HUES64 (cell line): Measurements from ENCODE around the gene BLOC1S6.
"Not testable (repeated sequence)": the region's sequence is repeated elsewhere in the genome, so short reads cannot be mapped to it uniquely, and the experiment has no call there.

Experiments used
- H3K27ac ChIP-seq: 2 replicates; pipeline ENCODE4 v1.7.0; 2013; ENCODE audit warnings: low read depth, low read length, inconsistent platforms
- H3K27me3 ChIP-seq: 2 replicates; pipeline ENCODE4 v1.6.1; 2013; ENCODE audit warnings: mild to moderate bottlenecking, low read length; ENCODE audit not compliant: insufficient read depth
- H3K36me3 ChIP-seq: 2 replicates; pipeline ENCODE4 v1.6.1; 2013; ENCODE audit warnings: mild to moderate bottlenecking, low read length; ENCODE audit not compliant: insufficient read depth
- H3K4me1 ChIP-seq: 2 replicates; pipeline ENCODE4 v1.6.1; 2013; ENCODE audit warnings: mild to moderate bottlenecking, low read length, moderate library complexity; ENCODE audit not compliant: insufficient read depth
- H3K4me3 ChIP-seq: 2 replicates; pipeline ENCODE4 v1.5.1; 2013; ENCODE audit warnings: mild to moderate bottlenecking, low read length, moderate library complexity
- H3K9ac ChIP-seq: 2 replicates; pipeline ENCODE4 v1.6.1; 2013; ENCODE audit warnings: mild to moderate bottlenecking, low read depth, low read length
- H3K9me3 ChIP-seq: 2 replicates; pipeline ENCODE4 v1.6.1; 2013; ENCODE audit warnings: low read depth, low read length; ENCODE audit not compliant: insufficient read depth
- WGBS: fragments of 150-250, 120-280 bp; methylation state at CpG from one replicate; pipeline ENCODE4 v1.1.7; 2013; ENCODE audit warnings: missing lambda C conversion rate; 5-methylcytosine and 5-hydroxymethylcytosine counted together

BLOC1S6 gene

GRCh38 chr15:45641999-45642932 is 55.1 kb downstream of the BLOC1S6 start:
- no peak overlapping the region for H3K4me3 ChIP-seq
- H3K9me3 ChIP-seq = no peaks in the 10 kb centered on the region
- no peaks in the 10 kb centered on the region for H3K36me3 ChIP-seq
- 76% methylated on average over 7 of the region's 7 CpGs for WGBS
- no peak overlapping the region for H3K27ac ChIP-seq
- H3K27me3 ChIP-seq = peaks cover 13% of the 10 kb centered on the region
- H3K4me1 ChIP-seq = no peaks in the 10 kb centered on the region
- H3K9ac ChIP-seq = no peak overlapping the region

DNA sequence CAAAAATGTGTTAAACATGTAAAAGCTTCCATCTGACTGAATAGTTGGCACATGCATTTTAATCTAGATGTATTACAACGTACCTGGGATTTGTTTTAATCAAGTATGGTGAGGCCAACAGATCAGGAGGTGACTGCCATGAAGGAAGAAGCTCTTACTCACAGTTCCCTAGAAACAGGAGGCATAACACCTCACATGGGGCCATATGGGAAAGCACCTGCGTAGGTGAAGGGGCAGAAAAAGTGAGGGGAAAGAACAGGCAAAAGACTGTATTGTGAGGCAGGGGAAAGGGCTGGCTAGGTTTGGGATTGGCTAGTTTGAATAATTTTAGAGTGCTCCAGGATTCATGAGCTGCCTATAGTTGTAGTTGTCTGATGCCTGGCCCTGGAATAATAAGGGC is 57.3 kb downstream of the BLOC1S6 start:
- Histone ChIP-seq H3K4me1 (no peaks in the 10 kb centered on the region), H3K9ac (no peak overlapping the region), H3K27me3 (peaks cover 12% of the 10 kb centered on the region), H3K4me3 (no peak overlapping the region), H3K27ac (no peak overlapping the region), H3K36me3 (no peaks in the 10 kb centered on the region), H3K9me3 (no peaks in the 10 kb centered on the region)
- 78% methylated on average over 2 of the region's 2 CpGs for WGBS

DNA sequence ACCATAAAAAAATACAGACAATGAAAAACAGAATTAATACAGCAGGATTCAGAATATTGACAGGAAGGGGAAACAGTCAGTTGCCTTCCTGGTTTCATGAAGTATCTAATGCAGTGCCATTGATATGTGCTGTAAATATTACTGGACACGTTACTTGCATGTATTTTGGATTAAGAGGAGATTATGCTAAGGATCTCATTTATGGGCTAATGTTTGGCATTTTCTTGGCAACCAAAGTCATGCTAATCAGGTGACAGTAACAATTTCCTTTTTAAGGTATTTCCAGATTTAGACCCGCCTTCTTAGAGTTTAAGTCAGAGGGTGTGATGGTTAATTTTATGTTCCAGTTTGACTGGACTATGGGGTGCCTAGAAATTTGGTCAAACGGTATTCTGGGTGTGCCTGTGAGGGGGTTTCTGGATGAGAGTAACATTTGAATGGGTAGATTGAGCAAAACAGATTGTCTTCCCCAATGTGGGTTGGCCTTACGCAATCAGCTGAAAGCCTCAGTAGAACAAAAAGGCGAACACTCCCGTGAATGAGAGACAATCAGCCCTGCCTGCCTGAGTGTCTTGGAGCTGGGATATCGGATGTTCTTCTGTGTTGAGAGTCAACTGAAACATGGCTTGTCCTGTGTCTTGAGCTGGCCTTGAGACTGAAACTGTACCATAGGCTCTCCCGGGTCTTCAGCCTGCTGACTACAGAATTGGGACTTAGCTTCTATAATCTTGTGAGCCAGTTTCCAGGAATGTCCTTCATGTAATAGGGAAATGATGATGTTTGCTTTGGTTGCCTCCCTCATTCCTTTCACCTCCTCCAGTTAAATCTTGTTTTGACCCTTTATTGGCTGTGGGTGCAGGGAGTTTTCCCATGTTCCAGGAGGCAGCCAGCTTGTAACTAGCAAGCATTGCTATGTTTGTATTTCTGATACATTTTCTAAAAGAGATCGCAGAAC is 58.1 kb downstream of the BLOC1S6 start:
- Histone ChIP-seq H3K4me1 (no peaks in the 10 kb centered on the region), H3K9ac (no peak overlapping the region)

DNA sequence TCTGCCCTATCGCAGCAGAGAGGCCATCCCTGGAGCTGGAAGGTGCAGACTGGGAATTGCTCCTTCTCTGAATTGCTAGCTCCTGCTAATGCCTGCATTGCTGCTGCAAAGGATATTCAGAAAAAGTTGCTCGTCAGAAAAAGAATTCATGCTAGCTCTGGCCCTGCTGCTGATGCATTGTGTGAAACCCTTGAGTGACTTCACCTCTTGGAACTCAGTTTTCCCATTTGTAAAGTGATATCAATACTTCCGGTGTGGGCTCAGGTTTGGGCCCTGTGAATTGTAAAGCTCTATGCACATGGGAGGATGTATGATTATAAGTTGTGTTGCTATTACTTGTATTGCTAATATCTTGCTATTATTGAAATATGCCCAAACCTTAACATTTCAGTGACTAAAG is 59.0 kb downstream of the BLOC1S6 start:
- H3K9ac ChIP-seq = no peak overlapping the region
- H3K9me3 ChIP-seq = no peaks in the 10 kb centered on the region
- no peaks in the 10 kb centered on the region for H3K27me3 ChIP-seq
- no peaks in the 10 kb centered on the region for H3K4me1 ChIP-seq
- H3K27ac ChIP-seq = no peak overlapping the region
- no peak overlapping the region for H3K4me3 ChIP-seq
- no peaks in the 10 kb centered on the region for H3K36me3 ChIP-seq
- WGBS = 90% methylated on average over 3 of the region's 3 CpGs

More for the DNA sequence above, 58.1 kb downstream of the BLOC1S6 start:
- Histone ChIP-seq H3K36me3 (no peaks in the 10 kb centered on the region), H3K27me3 (peaks cover 5% of the 10 kb centered on the region; the same call in 1 of the 2 replicates), H3K4me3 (no peak overlapping the region), H3K27ac (no peak overlapping the region), H3K9me3 (no peaks in the 10 kb centered on the region)
- WGBS = 92% methylated on average over 8 of the region's 9 CpGs

GRCh38 chr15:45647828-45648227 is 60.6 kb downstream of the BLOC1S6 start:
- H3K9ac ChIP-seq = no peak overlapping the region
- H3K36me3 ChIP-seq = no peaks in the 10 kb centered on the region
- no peaks in the 10 kb centered on the region for H3K9me3 ChIP-seq
- no peaks in the 10 kb centered on the region for H3K27me3 ChIP-seq
- 98% methylated on average over 6 of the region's 6 CpGs for WGBS
- no peaks in the 10 kb centered on the region for H3K4me1 ChIP-seq
- H3K4me3 ChIP-seq = no peak overlapping the region
- H3K27ac ChIP-seq = no peak overlapping the region

GRCh38 chr15:45648521-45649200 is 61.5 kb downstream of the BLOC1S6 start:
- WGBS = 93% methylated on average over 4 of the region's 4 CpGs
- no peaks in the 10 kb centered on the region for H3K27me3 ChIP-seq
- H3K9ac ChIP-seq = no peak overlapping the region
- no peak overlapping the region for H3K27ac ChIP-seq
- H3K9me3 ChIP-seq = no peaks in the 10 kb centered on the region
- no peak overlapping the region for H3K4me3 ChIP-seq
- no peaks in the 10 kb centered on the region for H3K36me3 ChIP-seq
- H3K4me1 ChIP-seq = no peaks in the 10 kb centered on the region

- not testable (repeated sequence) for H3K4me3 ChIP-seq, H3K27me3 ChIP-seq, H3K36me3 ChIP-seq, H3K4me1 ChIP-seq, H3K27ac ChIP-seq, H3K9ac ChIP-seq, H3K9me3 ChIP-seq
- 97% methylated on average over 11 of the region's 11 CpGs for WGBS
Measured at GRCh38 chr15:45650007-45650406, 62.8 kb downstream of the BLOC1S6 start.

- no peaks in the 10 kb centered on the region for H3K4me1 ChIP-seq
- no peaks in the 10 kb centered on the region for H3K36me3 ChIP-seq
- no peak overlapping the region for H3K4me3 ChIP-seq
- WGBS = 96% methylated on average over 35 of the region's 35 CpGs
- no peaks in the 10 kb centered on the region for H3K27me3 ChIP-seq
- no peak overlapping the region for H3K9ac ChIP-seq
- no peaks in the 10 kb centered on the region for H3K9me3 ChIP-seq
- no peak overlapping the region for H3K27ac ChIP-seq
Measured at GRCh38 chr15:45650889-45651525, 63.8 kb downstream of the BLOC1S6 start.

DNA sequence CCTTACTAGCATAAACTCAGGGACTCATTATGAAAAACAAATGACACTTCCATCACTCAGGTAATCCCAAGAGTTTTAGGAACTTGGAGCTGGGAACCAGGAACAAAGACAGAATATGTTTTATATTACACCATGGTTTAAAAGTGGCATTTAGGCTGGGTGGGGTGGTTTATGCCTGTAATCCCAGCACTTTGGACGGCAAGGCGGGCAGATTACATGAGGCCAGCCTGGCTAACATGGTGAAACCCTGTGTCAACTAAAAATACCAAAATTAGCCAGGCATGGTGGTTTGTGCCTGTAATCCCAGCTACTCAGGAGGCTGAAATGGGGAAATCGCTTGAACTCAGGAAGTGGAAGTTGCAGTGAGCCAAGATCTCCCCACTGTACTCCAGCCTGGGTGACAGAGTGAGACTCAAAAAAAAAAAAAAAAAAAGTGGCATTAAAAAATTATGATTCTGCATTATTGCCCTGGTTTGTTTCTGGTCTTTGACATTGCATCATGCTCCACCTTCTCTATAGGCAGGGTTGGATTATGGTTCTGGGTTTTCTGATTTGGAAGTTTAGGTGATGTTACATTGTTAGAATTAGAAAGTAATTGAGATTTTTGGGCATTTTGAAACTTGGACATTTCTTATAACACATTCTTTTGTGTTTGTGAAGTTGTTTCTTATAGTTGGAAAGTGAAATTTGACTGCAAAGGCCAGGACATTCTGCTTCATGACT is 66.7 kb downstream of the BLOC1S6 start:
- H3K4me1 ChIP-seq = no peaks in the 10 kb centered on the region
- H3K36me3 ChIP-seq = no peaks in the 10 kb centered on the region
- no peak overlapping the region for H3K9ac ChIP-seq
- H3K27ac ChIP-seq = no peak overlapping the region
- H3K9me3 ChIP-seq = no peaks in the 10 kb centered on the region
- H3K4me3 ChIP-seq = no peak overlapping the region
- 96% methylated on average over 3 of the region's 3 CpGs for WGBS
- H3K27me3 ChIP-seq = no peaks in the 10 kb centered on the region

DNA sequence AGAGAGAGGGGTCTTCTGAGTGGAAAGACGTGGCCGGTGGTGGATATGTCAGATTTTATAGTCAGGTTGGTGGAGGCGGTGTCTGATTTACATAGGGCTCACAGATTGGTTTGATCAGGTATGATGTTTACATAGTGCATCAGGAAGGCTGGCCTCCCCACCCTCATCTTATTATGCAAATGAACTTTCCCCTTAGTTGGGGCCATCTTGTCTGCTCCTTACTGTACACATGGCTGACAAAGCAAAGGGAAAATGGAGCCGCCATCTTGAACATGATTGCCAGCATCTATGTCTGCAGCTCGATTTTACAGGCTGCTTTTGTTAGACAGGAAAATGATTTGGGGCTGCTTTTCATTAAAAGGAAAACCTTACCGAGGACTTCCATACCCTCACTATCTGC is 67.6 kb downstream of the BLOC1S6 start:
- H3K4me3 ChIP-seq = no peak overlapping the region
- no peaks in the 10 kb centered on the region for H3K36me3 ChIP-seq
- H3K27me3 ChIP-seq = no peaks in the 10 kb centered on the region
- no peak overlapping the region for H3K9ac ChIP-seq
- no peak overlapping the region for H3K27ac ChIP-seq
- WGBS = 79% methylated on average over 6 of the region's 6 CpGs
- no peaks in the 10 kb centered on the region for H3K9me3 ChIP-seq
- no peaks in the 10 kb centered on the region for H3K4me1 ChIP-seq
